Mammary epithelial cell (primary cell): Measurements from ENCODE around the gene ITPR2.

Experiments used
- CTCF ChIP-seq, 2 donors: IDR thresholded peaks in 1 of 2; conservative IDR thresholded peaks in 1 of 2; 2 replicates each; pipeline ENCODE4 v1.5.1; 2011 to 2012; ENCODE audit warnings: inconsistent platforms in 2 of 2, low read length in 2 of 2, mild to moderate bottlenecking in 2 of 2, control low read depth in 1 of 2, low read depth in 1 of 2; ENCODE audit not compliant: insufficient read depth in 1 of 2; ENCODE audit errors: extremely low read depth in 1 of 2
- EZH2 ChIP-seq: IDR thresholded peaks from 2 replicates; pipeline ENCODE4 v1.6.1; 2012; ENCODE audit warnings: low read length, inconsistent platforms, borderline replicate concordance

GRCh38 chr12:26845984-26846383, 13.0 kb upstream of the ITPR2 start:
- no peak for TF ChIP-seq CTCF (conservative IDR thresholded peaks at IDR 0.05 in 1 of 2, IDR thresholded peaks at IDR 0.05 in 1 of 2; ENCODE audit: extremely low read depth in 1 of 2, insufficient read depth in 1 of 2, low read depth in 1 of 2, low read length in 2 of 2)
- TF ChIP-seq EZH2: no peak
